Measurements from ENCODE around the gene DHX35.

DNA sequence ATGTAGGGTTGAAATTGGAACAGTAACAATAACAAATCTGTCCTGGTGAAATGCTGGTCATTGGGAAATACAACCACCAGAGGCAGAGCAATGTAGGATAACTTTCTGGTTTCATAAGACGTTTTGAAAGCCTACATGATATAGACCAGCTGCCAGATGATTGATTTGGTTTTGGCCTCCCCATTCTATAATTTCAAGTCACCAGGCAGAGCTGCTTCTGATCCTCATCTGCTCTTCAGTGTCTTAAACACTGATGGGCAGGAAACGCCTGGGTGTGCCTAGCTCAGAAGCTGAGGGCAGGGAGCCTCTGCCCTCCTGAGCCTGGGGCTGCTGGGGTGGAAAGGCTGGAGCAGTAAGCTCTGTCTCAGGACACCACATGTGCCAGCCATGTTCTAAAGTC is 24.5 kb downstream of the DHX35 start:
- no peak for TF ChIP-seq POLR2A (IDR thresholded peaks at IDR 0.05; ENCODE audit: low read length)
- no peak for TF ChIP-seq GATA1 (IDR thresholded peaks at IDR 0.05; ENCODE audit: low read depth, low read length)
